ENCODE data around the gene TIMP2. TPM values are rescaled to one million over a fixed set of nuclear protein-coding genes. Genes with fewer than 3 reads are reported as not detected.

Gene TIMP2
- polyA plus RNA-seq, 1 donor from 2014 or later: 25.6 TPM

GRCh38 chr17:78882540-78883088, 42.6 kb downstream of the TIMP2 start:
- Histone ChIP-seq H3F3A (ENCODE audit: insufficient read depth, low read length, poor library complexity, severe bottlenecking) (peaks cover 10% of the 10 kb centered on the region), H3K9me2 (ENCODE audit: insufficient read depth, low read length) (no peaks in the 10 kb centered on the region), H3K27ac (ENCODE audit: low read length) (peak overlapping the region; percentile 87), H3K4me2 (ENCODE audit: low read length) (no peak overlapping the region), H3K27me3 (ENCODE audit: insufficient read depth, low read depth, low read length) (no peaks in the 10 kb centered on the region), H3K4me3 (ENCODE audit: low read length) (no peak overlapping the region), H3K9ac (ENCODE audit: low read length) (peak overlapping the region; percentile 76), H3K36me3 (ENCODE audit: insufficient read depth, low read length) (no peaks in the 10 kb centered on the region), H3K9me3 (ENCODE audit: low read length) (no peaks in the 10 kb centered on the region), H3K79me2 (replicated peaks; ENCODE audit: insufficient read depth, low read length) (peaks cover 40% of the 10 kb centered on the region), H4K20me1 (ENCODE audit: insufficient read depth) (no peaks in the 10 kb centered on the region), H2AFZ (ENCODE audit: low read depth, low read length) (no peak overlapping the region)
- TF ChIP-seq POLR2AphosphoS5 (IDR thresholded peaks at IDR 0.05): no peak
- TF ChIP-seq EP300 (conservative IDR thresholded peaks at IDR 0.05; ENCODE audit: poor library complexity, severe bottlenecking): no peak
- no peak for TF ChIP-seq TAF1 (IDR thresholded peaks at IDR 0.05; ENCODE audit: low read depth)
- no peak for TF ChIP-seq MXI1 (conservative IDR thresholded peaks at IDR 0.05; ENCODE audit: poor library complexity, severe bottlenecking)
- TF ChIP-seq EZH2 (IDR thresholded peaks at IDR 0.05; ENCODE audit: borderline replicate concordance, insufficient read depth, low read length, poor library complexity, severe bottlenecking): no peak
- no peak for TF ChIP-seq REST (IDR thresholded peaks at IDR 0.05; ENCODE audit: borderline replicate concordance)
- no peak for TF ChIP-seq RAD21 (conservative IDR thresholded peaks at IDR 0.05)

DNA sequence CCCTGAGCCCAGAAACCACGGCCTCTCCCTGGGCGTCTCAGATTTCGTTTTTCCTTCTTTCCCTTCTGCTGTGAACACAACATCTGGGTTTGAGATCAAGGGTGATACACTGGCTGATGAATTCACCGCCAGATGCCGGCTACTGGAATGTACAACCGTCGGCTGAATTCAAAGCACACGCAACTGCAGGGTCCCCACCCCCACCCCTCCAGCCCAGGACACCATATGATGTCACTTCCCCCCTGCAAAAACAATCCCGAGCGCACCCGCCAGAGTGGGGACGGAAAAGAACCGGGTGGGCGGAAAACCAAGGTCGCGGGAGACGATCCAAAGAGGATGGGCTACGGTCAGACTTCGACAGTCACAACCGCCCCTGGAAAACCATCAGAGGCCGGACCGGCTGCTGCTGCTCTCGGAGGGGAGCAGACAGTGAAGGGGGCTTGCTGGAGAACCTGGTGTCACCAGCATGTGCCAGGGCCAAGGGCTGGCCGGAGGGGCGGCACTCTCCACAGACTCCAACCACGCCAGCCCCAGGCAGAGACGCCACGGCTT, 45.5 kb downstream of the TIMP2 start:
- Histone ChIP-seq H3K27me3 (ENCODE audit: insufficient read depth, low read depth, low read length) (no peaks in the 10 kb centered on the region), H3K9me2 (ENCODE audit: insufficient read depth, low read length) (no peaks in the 10 kb centered on the region), H3K36me3 (ENCODE audit: insufficient read depth, low read length) (no peaks in the 10 kb centered on the region), H4K20me1 (ENCODE audit: insufficient read depth) (no peaks in the 10 kb centered on the region), H3F3A (ENCODE audit: insufficient read depth, low read length, poor library complexity, severe bottlenecking) (peaks cover 9% of the 10 kb centered on the region), H3K9ac (ENCODE audit: low read length) (no peak overlapping the region), H3K4me2 (ENCODE audit: low read length) (no peak overlapping the region), H3K79me2 (replicated peaks; ENCODE audit: insufficient read depth, low read length) (peaks cover 29% of the 10 kb centered on the region), H3K9me3 (ENCODE audit: low read length) (no peaks in the 10 kb centered on the region), H3K27ac (ENCODE audit: low read length) (no peak overlapping the region), H2AFZ (ENCODE audit: low read depth, low read length) (no peak overlapping the region), H3K4me3 (ENCODE audit: low read length) (no peak overlapping the region)
- no peak for TF ChIP-seq REST (IDR thresholded peaks at IDR 0.05; ENCODE audit: borderline replicate concordance)
- no peak for TF ChIP-seq RAD21 (conservative IDR thresholded peaks at IDR 0.05)
- TF ChIP-seq TAF1 (IDR thresholded peaks at IDR 0.05; ENCODE audit: low read depth): no peak
- no peak for TF ChIP-seq MXI1 (conservative IDR thresholded peaks at IDR 0.05; ENCODE audit: poor library complexity, severe bottlenecking)
- no peak for TF ChIP-seq EZH2 (IDR thresholded peaks at IDR 0.05; ENCODE audit: borderline replicate concordance, insufficient read depth, low read length, poor library complexity, severe bottlenecking)
- TF ChIP-seq EP300 (conservative IDR thresholded peaks at IDR 0.05; ENCODE audit: poor library complexity, severe bottlenecking): no peak
- no peak for TF ChIP-seq POLR2AphosphoS5 (IDR thresholded peaks at IDR 0.05)
- TF ChIP-seq CTCF (IDR thresholded peaks at IDR 0.05; ENCODE audit: poor library complexity, severe bottlenecking): no peak
- no peak for TF ChIP-seq SMC3 (conservative IDR thresholded peaks at IDR 0.05; ENCODE audit: poor library complexity)
